Measurements from ENCODE around the gene WDR27.

The WDR27 gene

GRCh38 chr6:169420912-169421543 lies 280.8 kb downstream of the WDR27 start:
- no peak for TF ChIP-seq POLR2A (IDR thresholded peaks at IDR 0.05; ENCODE audit: low read depth, low read length)
- FAIRE-seq = no peak
- DNase-seq (ENCODE audit: insufficient read length, low spot score) = peak; percentile 9

DNA sequence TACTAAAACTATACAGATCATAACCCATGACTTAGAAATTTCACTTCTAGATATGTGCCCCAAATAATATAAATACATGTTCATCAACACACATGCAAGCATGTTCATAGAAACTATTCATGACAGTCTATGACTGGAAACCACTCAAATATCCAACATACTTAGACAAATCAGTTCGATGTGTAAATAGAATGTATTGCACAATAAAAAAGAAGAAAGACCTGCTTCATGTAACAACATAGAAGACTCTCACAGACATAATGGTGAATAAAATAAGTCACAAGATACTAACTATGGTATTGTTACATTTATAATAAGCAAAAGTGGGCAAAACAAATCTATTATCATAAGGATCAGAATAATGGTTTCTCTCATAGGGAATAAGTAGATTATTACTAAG lies 284.7 kb downstream of the WDR27 start:
- no peak for FAIRE-seq

DNA sequence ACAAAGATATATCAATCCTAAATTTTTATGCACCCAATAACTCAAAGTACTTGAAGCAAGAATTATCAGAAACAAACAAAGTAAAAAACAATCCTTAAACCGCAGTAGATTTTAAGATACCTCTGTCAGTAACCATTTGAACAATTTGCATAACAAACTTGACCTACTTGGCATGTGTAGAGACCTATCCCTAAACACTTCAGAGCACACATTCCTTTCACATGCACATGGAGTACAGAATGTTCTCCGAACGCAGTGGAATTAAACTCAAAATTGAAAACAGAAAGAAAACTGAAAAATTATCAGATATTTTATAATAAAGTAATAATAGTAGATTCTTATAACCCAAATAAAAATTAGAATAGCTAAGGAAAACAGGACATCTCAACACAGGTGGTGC lies 285.6 kb downstream of the WDR27 start:
- TF ChIP-seq POLR2A (IDR thresholded peaks at IDR 0.05; ENCODE audit: low read depth, low read length) = no peak
- FAIRE-seq (no peak), DNase-seq (ENCODE audit: insufficient read length, low spot score) (no peak)

More for the DNA sequence above, 284.7 kb downstream of the WDR27 start:
- no peak for TF ChIP-seq POLR2A (IDR thresholded peaks at IDR 0.05; ENCODE audit: low read depth, low read length)
- DNase-seq (ENCODE audit: insufficient read length, low spot score) = no peak

GRCh38 chr6:169415179-169415578 lies 286.6 kb downstream of the WDR27 start:
- DNase-seq (ENCODE audit: insufficient read length, low spot score) (no peak), FAIRE-seq (no peak)
- TF ChIP-seq POLR2A (IDR thresholded peaks at IDR 0.05; ENCODE audit: low read depth, low read length) = no peak

DNA sequence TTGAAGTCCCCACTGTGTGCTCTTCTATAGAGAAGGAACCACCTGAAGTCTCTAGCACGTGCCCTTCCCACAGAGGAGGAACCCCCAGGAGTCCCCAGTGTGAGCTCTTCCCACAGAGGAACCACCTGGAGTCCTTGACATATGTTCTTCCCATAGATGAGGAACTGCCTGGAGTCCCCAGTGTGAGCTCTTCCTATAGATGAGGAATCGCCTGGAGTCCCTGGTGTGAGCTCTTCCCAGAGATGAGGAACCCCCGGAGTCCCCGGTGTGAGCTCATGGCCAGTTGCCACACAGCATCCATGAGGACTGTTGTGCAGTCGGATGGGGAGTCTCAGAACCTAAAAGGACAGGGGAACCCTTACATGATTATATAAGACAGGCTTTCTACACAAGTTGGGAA lies 290.1 kb downstream of the WDR27 start:
- FAIRE-seq = no peak
- DNase-seq (ENCODE audit: insufficient read length, low spot score) = no peak
- TF ChIP-seq POLR2A (IDR thresholded peaks at IDR 0.05; ENCODE audit: low read depth, low read length) = no peak

DNA sequence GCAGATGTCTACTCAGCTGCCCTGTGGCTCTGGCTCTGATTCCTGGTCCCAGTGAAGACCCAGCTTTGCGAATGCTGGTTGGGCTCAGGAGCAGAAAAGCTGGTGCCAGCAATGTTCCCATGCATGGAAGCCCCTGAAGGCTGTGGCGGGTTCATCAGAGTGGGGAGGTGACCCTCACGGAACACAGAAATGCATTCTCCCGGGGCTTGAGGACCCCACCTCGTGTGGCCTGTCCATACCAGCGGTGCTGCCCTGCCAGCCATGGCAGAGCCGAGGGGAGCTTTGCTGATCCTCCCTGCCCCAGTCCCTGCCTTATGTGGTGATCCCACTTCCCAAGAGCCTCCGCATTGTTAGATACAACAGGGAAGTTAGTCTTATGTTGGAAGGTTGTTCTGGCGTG lies 290.5 kb downstream of the WDR27 start:
- DNase-seq (ENCODE audit: insufficient read length, low spot score) = no peak
- TF ChIP-seq POLR2A (IDR thresholded peaks at IDR 0.05; ENCODE audit: low read depth, low read length) = no peak
- no peak for FAIRE-seq

GRCh38 chr6:169409742-169410312 lies 292.0 kb downstream of the WDR27 start:
- TF ChIP-seq POLR2A (IDR thresholded peaks at IDR 0.05; ENCODE audit: low read depth, low read length) = no peak
- DNase-seq (ENCODE audit: insufficient read length, low spot score) (no peak), FAIRE-seq (no peak)

DNA sequence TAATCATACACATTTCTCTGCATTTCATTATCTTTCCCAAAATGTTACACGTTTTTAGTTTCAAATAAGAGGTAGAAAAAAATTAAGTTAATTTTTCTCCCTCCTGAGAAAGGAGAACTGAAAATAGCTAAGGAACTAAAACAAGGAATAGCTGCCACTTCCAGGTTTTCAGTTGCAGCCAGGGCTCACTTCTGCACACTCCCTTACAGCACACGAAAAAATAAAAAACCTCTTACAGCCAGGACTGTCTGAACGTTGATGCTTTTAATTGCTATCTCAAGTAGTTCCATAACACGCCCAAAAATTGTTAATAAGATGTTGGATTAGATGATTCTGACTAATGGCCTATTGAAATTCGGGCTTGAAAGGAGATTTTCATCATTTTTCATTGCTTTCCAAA lies 294.5 kb downstream of the WDR27 start:
- no peak for TF ChIP-seq POLR2A (IDR thresholded peaks at IDR 0.05; ENCODE audit: low read depth, low read length)
- DNase-seq (ENCODE audit: insufficient read length, low spot score) = no peak
- no peak for FAIRE-seq
